ENCODE results near the gene FES.
"Not testable (repeated sequence)": the region's sequence is repeated elsewhere in the genome, so short reads cannot be mapped to it uniquely, and the experiment has no call there.

Gene FES

GRCh38 chr15:90921887-90922286 lies 37.6 kb downstream of the FES start:
- Histone ChIP-seq H3K4me3 (ENCODE audit: extremely low read depth, insufficient read depth, low read length, poor library complexity, severe bottlenecking) (no peak overlapping the region), H3K36me3 (ENCODE audit: control insufficient read depth, insufficient read depth, low read length) (peaks cover 30% of the 10 kb centered on the region), H3K9me3 (ENCODE audit: control insufficient read depth, low read length) (no peaks in the 10 kb centered on the region), H3K4me1 (ENCODE audit: control insufficient read depth, insufficient read depth, low read length, poor library complexity, severe bottlenecking) (no peaks in the 10 kb centered on the region), H3K27ac (ENCODE audit: low read depth, low read length, severe bottlenecking) (no peak overlapping the region)
- 100% methylated on average over 1 of the region's 4 CpGs; no CpG with 5 or more reads in 1 of the 2 experiments for WGBS, 2 experiments (ENCODE audit: insufficient coverage in 2 of 2)

GRCh38 chr15:90922712-90923322 lies 38.5 kb downstream of the FES start:
- H3K36me3 ChIP-seq (ENCODE audit: control insufficient read depth, insufficient read depth, low read length) = peaks cover 30% of the 10 kb centered on the region
- not testable (repeated sequence) for H3K9me3 ChIP-seq (ENCODE audit: control insufficient read depth, low read length); H3K4me3 ChIP-seq (ENCODE audit: extremely low read depth, insufficient read depth, low read length, poor library complexity, severe bottlenecking); H3K4me1 ChIP-seq (ENCODE audit: control insufficient read depth, insufficient read depth, low read length, poor library complexity, severe bottlenecking); H3K27ac ChIP-seq (ENCODE audit: low read depth, low read length, severe bottlenecking)
- 90 to 96% methylated on average over 4 to 5 of the region's 7 CpGs for WGBS, 2 experiments (ENCODE audit: insufficient coverage in 2 of 2)

GRCh38 chr15:90924375-90924774 lies 40.1 kb downstream of the FES start:
- H3K4me3 ChIP-seq (ENCODE audit: extremely low read depth, insufficient read depth, low read length, poor library complexity, severe bottlenecking) = no peak overlapping the region
- peaks cover 18% of the 10 kb centered on the region for H3K36me3 ChIP-seq (ENCODE audit: control insufficient read depth, insufficient read depth, low read length)
- H3K9me3 ChIP-seq (ENCODE audit: control insufficient read depth, low read length) = no peaks in the 10 kb centered on the region
- no peaks in the 10 kb centered on the region for H3K4me1 ChIP-seq (ENCODE audit: control insufficient read depth, insufficient read depth, low read length, poor library complexity, severe bottlenecking)
- H3K27ac ChIP-seq (ENCODE audit: low read depth, low read length, severe bottlenecking) = no peak overlapping the region
- 92 to 98% methylated on average over 4 of the region's 5 CpGs for WGBS, 2 experiments (ENCODE audit: insufficient coverage in 2 of 2)

- not testable (repeated sequence) for H3K9me3 ChIP-seq (ENCODE audit: control insufficient read depth, low read length); H3K27ac ChIP-seq (ENCODE audit: low read depth, low read length, severe bottlenecking); H3K4me1 ChIP-seq (ENCODE audit: control insufficient read depth, insufficient read depth, low read length, poor library complexity, severe bottlenecking); H3K36me3 ChIP-seq (ENCODE audit: control insufficient read depth, insufficient read depth, low read length); H3K4me3 ChIP-seq (ENCODE audit: extremely low read depth, insufficient read depth, low read length, poor library complexity, severe bottlenecking)
- 95 to 96% methylated on average over 9 of the region's 10 CpGs for WGBS, 2 experiments (ENCODE audit: insufficient coverage in 2 of 2)
These were observed 42.5 kb downstream of the FES start for GRCh38 chr15:90926766-90927165.

GRCh38 chr15:90928106-90928505 lies 43.8 kb downstream of the FES start:
- H3K27ac ChIP-seq (ENCODE audit: low read depth, low read length, severe bottlenecking); H3K4me1 ChIP-seq (ENCODE audit: control insufficient read depth, insufficient read depth, low read length, poor library complexity, severe bottlenecking); H3K9me3 ChIP-seq (ENCODE audit: control insufficient read depth, low read length); H3K36me3 ChIP-seq (ENCODE audit: control insufficient read depth, insufficient read depth, low read length); H3K4me3 ChIP-seq (ENCODE audit: extremely low read depth, insufficient read depth, low read length, poor library complexity, severe bottlenecking): not testable (repeated sequence)
- 87 to 93% methylated on average over 4 to 6 of the region's 7 CpGs for WGBS, 2 experiments (ENCODE audit: insufficient coverage in 2 of 2)

- 95 to 96% methylated on average over 16 of the region's 21 CpGs for WGBS, 2 experiments (ENCODE audit: insufficient coverage in 2 of 2)
- H3K4me1 ChIP-seq (ENCODE audit: control insufficient read depth, insufficient read depth, low read length, poor library complexity, severe bottlenecking) = peaks cover 4% of the 10 kb centered on the region
- no peaks in the 10 kb centered on the region for H3K9me3 ChIP-seq (ENCODE audit: control insufficient read depth, low read length)
- H3K4me3 ChIP-seq (ENCODE audit: extremely low read depth, insufficient read depth, low read length, poor library complexity, severe bottlenecking) = no peak overlapping the region
- no peak overlapping the region for H3K27ac ChIP-seq (ENCODE audit: low read depth, low read length, severe bottlenecking)
- no peaks in the 10 kb centered on the region for H3K36me3 ChIP-seq (ENCODE audit: control insufficient read depth, insufficient read depth, low read length)
These were observed 45.1 kb downstream of the FES start for GRCh38 chr15:90929246-90930019.

GRCh38 chr15:90930861-90931574 lies 46.7 kb downstream of the FES start:
- 94 to 95% methylated on average over 14 of the region's 15 CpGs for WGBS, 2 experiments (ENCODE audit: insufficient coverage in 2 of 2)
- Histone ChIP-seq H3K9me3 (ENCODE audit: control insufficient read depth, low read length) (no peaks in the 10 kb centered on the region), H3K4me3 (ENCODE audit: extremely low read depth, insufficient read depth, low read length, poor library complexity, severe bottlenecking) (peak overlapping the region; percentile 81), H3K27ac (ENCODE audit: low read depth, low read length, severe bottlenecking) (no peak overlapping the region), H3K4me1 (ENCODE audit: control insufficient read depth, insufficient read depth, low read length, poor library complexity, severe bottlenecking) (peaks cover 9% of the 10 kb centered on the region), H3K36me3 (ENCODE audit: control insufficient read depth, insufficient read depth, low read length) (no peaks in the 10 kb centered on the region)

- peak overlapping the region; percentile 81 for H3K4me3 ChIP-seq (ENCODE audit: extremely low read depth, insufficient read depth, low read length, poor library complexity, severe bottlenecking)
- WGBS, 2 experiments (ENCODE audit: insufficient coverage in 2 of 2) = 27 to 32% methylated on average over 5 to 6 of the region's 6 CpGs
- peaks cover 13% of the 10 kb centered on the region for H3K4me1 ChIP-seq (ENCODE audit: control insufficient read depth, insufficient read depth, low read length, poor library complexity, severe bottlenecking)
- H3K9me3 ChIP-seq (ENCODE audit: control insufficient read depth, low read length) = no peaks in the 10 kb centered on the region
- peaks cover 2% of the 10 kb centered on the region for H3K36me3 ChIP-seq (ENCODE audit: control insufficient read depth, insufficient read depth, low read length)
- H3K27ac ChIP-seq (ENCODE audit: low read depth, low read length, severe bottlenecking) = no peak overlapping the region
These were observed 47.2 kb downstream of the FES start for GRCh38 chr15:90931575-90931827.

GRCh38 chr15:90931828-90932659 lies 47.7 kb downstream of the FES start, which contains the start of gene HDDC3:
HDDC3 (minus strand) TSS chr15:90932549; CDS start chr15:90932540, 9 bp downstream.
- Histone ChIP-seq H3K4me1 (ENCODE audit: control insufficient read depth, insufficient read depth, low read length, poor library complexity, severe bottlenecking) (peaks cover 13% of the 10 kb centered on the region), H3K27ac (ENCODE audit: low read depth, low read length, severe bottlenecking) (no peak within 1 kb of the TSS), H3K9me3 (ENCODE audit: control insufficient read depth, low read length) (no peaks in the 10 kb centered on the region), H3K4me3 (ENCODE audit: extremely low read depth, insufficient read depth, low read length, poor library complexity, severe bottlenecking) (peak within 1 kb of the TSS; percentile 81), H3K36me3 (ENCODE audit: control insufficient read depth, insufficient read depth, low read length) (peaks cover 8% of the 10 kb centered on the region)
- 0 to 1% methylated on average over 37 to 41 of the region's 52 CpGs for WGBS, 2 experiments (ENCODE audit: insufficient coverage in 2 of 2)

GRCh38 chr15:90932660-90932991 lies 48.3 kb downstream of the FES start:
- peaks cover 13% of the 10 kb centered on the region for H3K4me1 ChIP-seq (ENCODE audit: control insufficient read depth, insufficient read depth, low read length, poor library complexity, severe bottlenecking)
- WGBS, 2 experiments (ENCODE audit: insufficient coverage in 2 of 2) = 6 to 19% methylated on average over 4 to 5 of the region's 5 CpGs

More at GRCh38 chr15:90932660-90932991, 48.3 kb downstream of the FES start:
- peak overlapping the region; percentile 81 for H3K4me3 ChIP-seq (ENCODE audit: extremely low read depth, insufficient read depth, low read length, poor library complexity, severe bottlenecking)
- H3K9me3 ChIP-seq (ENCODE audit: control insufficient read depth, low read length) = no peaks in the 10 kb centered on the region
- H3K27ac ChIP-seq (ENCODE audit: low read depth, low read length, severe bottlenecking) = no peak overlapping the region
- peaks cover 14% of the 10 kb centered on the region for H3K36me3 ChIP-seq (ENCODE audit: control insufficient read depth, insufficient read depth, low read length)

All from mesodermal cell (in vitro differentiated cells).